Upper lobe of left lung (tissue), 4 donors: ENCODE results near the gene ANKRD13A.

Experiments used
- CTCF ChIP-seq, 6 experiments: fragments of 450-650 bp in 4 of 6; fragments of 200-600 bp in 2 of 6; sonication (generic) in 2 of 6; IDR thresholded peaks; one replicate each; pipeline ENCODE4 v1.5.1; 2016 to 2019; ENCODE audit warnings: antibody characterized with exemption in 6 of 6
- EP300 ChIP-seq, 4 donors: sonication (generic); formaldehyde crosslinking; IDR thresholded peaks; one replicate each; pipeline ENCODE4 v1.5.1; 2017; ENCODE audit warnings: antibody characterized with exemption in 4 of 4, control low read depth in 2 of 4
- POLR2A ChIP-seq, 4 donors: fragments of 450-650 bp; IDR thresholded peaks; one replicate each; pipeline ENCODE4 v1.5.1; 2016 to 2017; ENCODE audit warnings: antibody characterized with exemption in 4 of 4, mild to moderate bottlenecking in 2 of 4

GRCh38 chr12:109951751-109952150, 47.5 kb upstream of the ANKRD13A start:
- no peak for TF ChIP-seq CTCF (IDR thresholded peaks at IDR 0.05)
- no peak for TF ChIP-seq POLR2A (IDR thresholded peaks at IDR 0.05)
- no peak for TF ChIP-seq EP300 (IDR thresholded peaks at IDR 0.05)
